ENCODE data around the gene MECR. TPM values are rescaled to one million over a fixed set of nuclear protein-coding genes. Genes with fewer than 3 reads are reported as not detected.

Gene MECR
- total RNA-seq, 4 donors from 2014 or later, result 7.4 to 23.4 (median 20.7) TPM

DNA sequence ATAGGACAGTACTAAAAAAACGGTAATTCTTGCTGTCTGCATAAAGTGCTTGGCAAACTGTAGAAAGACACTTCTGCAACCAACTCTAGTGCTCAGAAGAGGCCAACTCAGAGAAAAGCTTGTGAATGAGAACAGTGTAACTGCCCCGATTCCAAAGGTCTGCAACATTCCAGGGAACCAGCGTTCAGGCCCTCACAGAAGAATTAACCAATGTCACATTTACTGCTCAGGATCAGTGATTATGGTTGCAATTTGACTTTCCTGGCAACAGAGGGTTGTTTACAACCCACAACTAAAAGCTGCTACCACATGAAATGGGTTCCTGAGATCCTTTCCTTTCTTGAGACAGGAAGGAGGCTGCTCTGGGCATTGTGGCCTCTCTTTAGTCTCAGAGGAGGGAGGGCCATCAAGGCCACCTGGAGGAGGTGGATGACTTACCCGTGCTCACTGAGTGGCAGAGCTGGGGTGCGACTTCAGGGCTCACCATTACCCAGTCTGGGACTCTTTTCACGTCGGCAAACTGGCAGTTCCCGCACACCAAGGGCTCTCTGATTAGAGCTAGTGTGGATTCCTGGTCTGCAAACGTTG is 64.3 kb downstream of the MECR start:
- H3K4me1 ChIP-seq, result peaks cover 16 to 18% of the 10 kb centered on the region in 2 donors
- H3K9me3 ChIP-seq, result no peaks in the 10 kb centered on the region
- no peak for TF ChIP-seq POLR2A (IDR thresholded peaks at IDR 0.05)
- no peak for TF ChIP-seq CTCF (IDR thresholded peaks at IDR 0.05)
- H3K27me3 ChIP-seq, result no peaks in the 10 kb centered on the region
- H3K4me3 ChIP-seq, result no peak overlapping the region
- intact Hi-C loops (cut with DNase I; ENCODE audit: low total_unique reads), result no loop called here
- no peak for DNase-seq
- no peak overlapping the region for H3K27ac ChIP-seq
- H3K36me3 ChIP-seq, result no peaks in the 10 kb centered on the region

DNA sequence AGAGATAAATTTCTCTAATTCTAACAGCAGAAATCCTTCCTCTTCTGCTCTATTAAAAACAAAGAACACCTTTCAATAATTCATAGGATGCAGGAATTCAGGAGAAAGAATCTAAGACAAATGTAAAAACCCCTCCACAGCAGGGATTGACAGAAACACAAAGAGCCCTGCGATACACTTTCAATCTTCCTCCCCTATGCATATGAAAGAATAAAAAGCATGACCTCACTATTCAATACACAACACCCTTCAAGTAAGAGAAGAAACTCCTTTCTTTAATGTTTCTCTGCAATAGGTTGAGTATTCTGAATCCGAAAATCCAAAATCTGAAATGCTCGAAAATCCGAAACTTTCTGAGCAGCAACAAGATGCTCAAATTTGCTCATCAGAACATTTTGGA is 66.1 kb downstream of the MECR start:
- H3K4me3 ChIP-seq, result no peak overlapping the region
- H3K9me3 ChIP-seq, result no peaks in the 10 kb centered on the region
- DNase-seq, result no peak
- H3K4me1 ChIP-seq, result peaks cover 11 to 17% of the 10 kb centered on the region in 2 donors
- no peaks in the 10 kb centered on the region for H3K27me3 ChIP-seq
- H3K27ac ChIP-seq, result no peak overlapping the region
- H3K36me3 ChIP-seq, result no peaks in the 10 kb centered on the region
- no peak for TF ChIP-seq POLR2A (IDR thresholded peaks at IDR 0.05)
- TF ChIP-seq CTCF (IDR thresholded peaks at IDR 0.05), result no peak
- intact Hi-C loops (cut with DNase I; ENCODE audit: low total_unique reads), result no loop called here

- Histone ChIP-seq H3K27ac (no peak overlapping the region), H3K36me3 (no peaks in the 10 kb centered on the region), H3K4me1 (peaks cover 7% of the 10 kb centered on the region in 2 donors), H3K27me3 (no peaks in the 10 kb centered on the region), H3K9me3 (no peaks in the 10 kb centered on the region), H3K4me3 (no peak overlapping the region)
- intact Hi-C loops (cut with DNase I; ENCODE audit: low total_unique reads), result no loop called here
- TF ChIP-seq CTCF (IDR thresholded peaks at IDR 0.05) (no peak), POLR2A (IDR thresholded peaks at IDR 0.05) (no peak)
- DNase-seq, result no peak
These were observed 68.1 kb downstream of the MECR start for GRCh38 chr1:29162476-29163138.

DNA sequence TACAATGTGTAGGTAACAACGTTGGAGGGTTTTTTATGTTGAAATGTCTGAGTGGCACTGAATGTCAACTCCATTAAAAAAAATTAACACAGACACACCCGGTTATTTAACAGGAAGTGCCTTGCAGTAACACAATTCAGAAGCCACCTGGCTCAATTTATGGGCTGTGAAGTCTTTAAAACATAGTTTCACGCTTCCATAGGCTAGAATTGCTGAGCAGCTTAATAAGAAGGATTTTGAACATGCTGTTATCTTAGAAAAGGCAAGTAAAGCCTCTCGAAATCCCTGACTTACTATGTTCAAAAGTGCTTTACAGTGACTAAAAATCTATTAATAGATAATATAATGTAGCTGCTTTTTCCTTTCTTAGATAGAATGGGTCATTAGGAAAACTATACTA is 68.7 kb downstream of the MECR start:
- Histone ChIP-seq H3K27ac (no peak overlapping the region), H3K4me3 (no peak overlapping the region), H3K27me3 (no peaks in the 10 kb centered on the region), H3K4me1 (peaks cover 5 to 7% of the 10 kb centered on the region in 2 donors), H3K36me3 (no peaks in the 10 kb centered on the region), H3K9me3 (no peaks in the 10 kb centered on the region)
- no peak for DNase-seq
- TF ChIP-seq CTCF (IDR thresholded peaks at IDR 0.05), result no peak
- no peak for TF ChIP-seq POLR2A (IDR thresholded peaks at IDR 0.05)
- intact Hi-C loops (cut with DNase I; ENCODE audit: low total_unique reads), result no loop called here

DNA sequence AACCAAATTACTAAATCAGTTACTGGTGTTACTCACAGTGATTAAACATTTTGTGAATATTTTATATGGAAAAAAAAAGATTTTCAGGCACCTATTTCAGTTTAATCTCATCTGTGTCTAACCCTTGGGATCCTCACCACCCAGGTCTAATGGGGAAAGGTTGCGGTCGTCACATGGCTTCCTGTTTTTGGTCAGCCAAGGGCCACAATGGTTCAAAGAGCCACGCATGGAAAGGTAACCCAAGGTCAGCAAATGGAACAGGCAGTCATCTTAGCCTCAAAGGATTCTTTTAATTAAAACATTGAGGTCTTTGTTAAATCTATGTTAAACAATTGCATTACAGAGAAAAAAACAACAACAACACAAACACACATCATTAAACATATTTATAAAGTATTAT is 71.0 kb downstream of the MECR start:
- TF ChIP-seq CTCF (IDR thresholded peaks at IDR 0.05) (no peak), POLR2A (IDR thresholded peaks at IDR 0.05) (no peak)
- no peaks in the 10 kb centered on the region for H3K36me3 ChIP-seq
- H3K4me3 ChIP-seq, result no peak overlapping the region
- H3K4me1 ChIP-seq, result peaks cover 0 to 11% of the 10 kb centered on the region in 2 donors
- H3K27me3 ChIP-seq, result no peaks in the 10 kb centered on the region
- intact Hi-C loops (cut with DNase I; ENCODE audit: low total_unique reads), result no loop called here
- no peaks in the 10 kb centered on the region for H3K9me3 ChIP-seq
- DNase-seq, result no peak
- no peak overlapping the region for H3K27ac ChIP-seq

Data from uterus (tissue), 4 donors.